Measurements from ENCODE around the gene RAVER1. TPM values are rescaled to one million over a fixed set of nuclear protein-coding genes. Genes with fewer than 3 reads are reported as not detected.

The RAVER1 gene
- total and polyA plus RNA-seq, 9 of the 15 experiments (the other 6 are each of a cell fraction or from before 2014, with no cell fraction given), result 0.06 to 113 (median 7.0) TPM

- TF ChIP-seq ATF3 (IDR thresholded peaks at IDR 0.05), result no peak; the same call in 1 of the 2 replicates
- no peak for TF ChIP-seq ATF3 (CRISPR knock-in tag; conservative IDR thresholded peaks at IDR 0.05)
- no peak for TF ChIP-seq E4F1 (CRISPR knock-in tag; IDR thresholded peaks at IDR 0.05; ENCODE audit: borderline replicate concordance)
- no peak for TF ChIP-seq GTF3C2 (IDR thresholded peaks at IDR 0.05; ENCODE audit: borderline replicate concordance, extremely low read depth, insufficient read length)
- TF ChIP-seq ZBED1 (IDR thresholded peaks at IDR 0.05), result no peak
- TF ChIP-seq MYNN (IDR thresholded peaks at IDR 0.05), result peak; percentile 89
- TF ChIP-seq MYNN (CRISPR knock-in tag; IDR thresholded peaks at IDR 0.05), result no peak
- 0 out of 2 replicates have a peak, but pooled peaks have one; percentile 17 for TF ChIP-seq GMEB1 (CRISPR knock-in tag; IDR thresholded peaks at IDR 0.05)
- TF ChIP-seq JUND (IDR thresholded peaks at IDR 0.05; ENCODE audit: borderline replicate concordance, low read depth, low read length), result no peak; the same call in 1 of the 2 replicates
- TF ChIP-seq JUND (tag; IDR thresholded peaks at IDR 0.05; ENCODE audit: borderline replicate concordance, low read depth, low read length), result peak; percentile 51; the same call in 2 of the 3 replicates
- peak; percentile 85 for TF ChIP-seq RBFOX2 (IDR thresholded peaks at IDR 0.05; ENCODE audit: low read depth, low read length)
- TF ChIP-seq ADNP (tag; IDR thresholded peaks at IDR 0.05), result no peak
- no peak for TF ChIP-seq PBX2 (CRISPR knock-in tag; IDR thresholded peaks at IDR 0.05; ENCODE audit: low read depth)
- no peak for TF ChIP-seq PBX2 (tag; conservative IDR thresholded peaks at IDR 0.05; ENCODE audit: low read depth)
Measured at GRCh38 chr19:10299545-10300458, 33.5 kb downstream of the RAVER1 start (continued).

Data from K562 (cell line).